ENCODE data around the gene DYRK3. TPM values are rescaled to one million over a fixed set of nuclear protein-coding genes. Genes with fewer than 3 reads are reported as not detected.

Gene DYRK3
- total and polyA plus RNA-seq, 2 of the 13 experiments (the other 11 are each of a cell fraction or from before 2014, with no cell fraction given) = 0.48 to 2.8 TPM

DNA sequence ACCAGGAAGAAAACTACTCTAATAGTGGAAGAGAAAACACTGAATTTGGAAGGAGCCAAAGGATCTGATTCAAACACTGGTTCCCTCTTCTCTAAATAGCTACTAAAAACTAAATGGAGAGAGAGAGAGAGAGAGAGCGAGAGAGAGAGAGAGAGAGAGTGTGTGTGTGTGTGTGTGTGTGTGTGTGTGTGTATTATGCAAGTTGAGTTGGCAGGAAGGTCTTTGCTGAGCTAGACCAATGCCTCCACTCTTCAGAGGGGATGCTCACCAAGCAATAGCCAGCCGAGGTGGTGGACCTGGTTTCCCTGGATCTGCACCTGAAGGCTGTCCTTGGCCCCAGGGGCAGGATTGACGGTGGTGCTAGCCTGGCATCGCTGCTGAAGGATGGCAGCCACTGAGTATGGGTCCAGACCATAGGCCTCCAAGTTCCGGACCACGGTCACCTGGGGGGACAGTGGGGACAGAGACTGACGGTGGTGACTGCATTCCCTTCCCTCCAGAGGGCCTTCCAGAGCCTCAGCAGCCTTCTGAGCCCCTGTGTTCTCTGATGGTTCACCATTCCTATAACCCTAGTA lies 41.9 kb upstream of the DYRK3 start:
- TF ChIP-seq ZNF891 (CRISPR knock-in tag; IDR thresholded peaks at IDR 0.05) (no peak), THAP11 (CRISPR knock-in tag; IDR thresholded peaks at IDR 0.05) (no peak)
- ATAC-seq = no peak
- H3K4me1 ChIP-seq (ENCODE audit: insufficient read depth, low read length) = no peaks in the 10 kb centered on the region
- no peaks in the 10 kb centered on the region for H4K20me1 ChIP-seq (ENCODE audit: insufficient read depth, low read length)
- WGBS (ENCODE audit: low lambda C conversion rate) = 96% methylated on average over 4 of the region's 7 CpGs
- no peak overlapping the region for H3K4me2 ChIP-seq (ENCODE audit: low read depth, low read length)
- DNase-seq (ENCODE audit: low spot score) = no peak
- no TSS peak for BruUV-seq (replicated peaks)
- no peak overlapping the region for H3K27ac ChIP-seq (ENCODE audit: extremely low read length, insufficient read depth, low read length)
- no peak for FAIRE-seq
- no peaks in the 10 kb centered on the region for H3K9me3 ChIP-seq (ENCODE audit: low read length)
- intact Hi-C loops (cut with micrococcal nuclease; ENCODE audit: unreplicated experiment) = no loop called here
- H3K79me2 ChIP-seq (ENCODE audit: insufficient read depth, low read length) = no peaks in the 10 kb centered on the region
- H3K4me3 ChIP-seq (replicated peaks in 1 of 3; ENCODE audit: insufficient read depth in 1 of 3, low read depth in 2 of 3, low read length in 3 of 3) = no peak overlapping the region
- in situ Hi-C loops (cut with HindIII; ENCODE audit: extremely low pct_ligation_motif_present, low pct_unique_long_range_greater_than_20kb) = no loop called here
- no peaks in the 10 kb centered on the region for H3K27me3 ChIP-seq (ENCODE audit: control insufficient read depth in 1 of 2, insufficient read depth in 2 of 2, low read length in 2 of 2)
- POLR2A ChIA-PET = no interaction called here
- H3K9ac ChIP-seq (ENCODE audit: insufficient read depth, low read depth, low read length) = no peak overlapping the region
- H2AFZ ChIP-seq (ENCODE audit: low read length) = no peak overlapping the region
- CTCF ChIA-PET (ENCODE audit: low intra/inter-chr PET ratio, low total read pairs) = no interaction called here
- H3K36me3 ChIP-seq (replicated peaks in 1 of 2; ENCODE audit: control insufficient read depth in 1 of 2, insufficient read depth in 2 of 2, low read length in 2 of 2) = peaks cover 24 to 79% of the 10 kb centered on the region in 2 experiments

DNA sequence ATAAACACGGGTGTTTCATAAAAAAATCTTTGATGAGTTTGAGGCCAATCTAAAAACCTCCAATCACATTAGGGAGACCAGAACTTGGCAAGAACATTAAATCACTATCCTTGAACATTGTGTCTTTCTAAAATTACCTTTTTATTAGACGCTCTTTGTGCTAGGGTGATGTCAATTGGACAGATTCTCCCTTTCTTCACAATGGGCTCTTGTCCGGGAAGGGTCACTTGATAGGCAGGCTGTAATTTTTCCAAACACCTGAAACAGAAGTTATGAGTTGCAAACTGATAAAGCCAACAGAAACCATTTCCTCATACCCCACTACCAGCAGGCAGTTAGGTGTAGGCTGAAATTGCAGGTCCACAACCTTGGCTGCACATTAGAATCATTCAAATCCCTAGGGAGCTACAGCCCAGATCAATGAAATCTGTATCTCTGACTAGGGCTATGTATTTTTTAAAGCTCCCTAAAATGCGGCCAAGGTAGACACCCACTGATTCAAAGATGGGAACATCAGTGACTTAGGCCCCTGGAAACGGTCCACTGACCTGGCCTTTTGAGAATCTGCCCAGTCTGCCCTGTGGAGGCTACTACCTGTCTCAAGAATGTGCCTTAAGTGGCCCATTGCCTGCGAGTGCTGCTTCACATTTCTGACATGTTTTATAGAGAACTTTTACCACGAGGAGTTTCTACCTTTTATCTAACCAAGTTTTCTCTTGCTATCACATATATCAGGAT lies 39.6 kb upstream of the DYRK3 start:
- H3K79me2 ChIP-seq (ENCODE audit: insufficient read depth, low read length) = no peaks in the 10 kb centered on the region
- no peaks in the 10 kb centered on the region for H4K20me1 ChIP-seq (ENCODE audit: insufficient read depth, low read length)
- BruUV-seq (replicated peaks) = no TSS peak
- ATAC-seq (no peak), FAIRE-seq (no peak), DNase-seq (ENCODE audit: low spot score) (no peak)
- H3K27ac ChIP-seq (ENCODE audit: extremely low read length, insufficient read depth, low read length) = no peak overlapping the region
- no peak overlapping the region for H2AFZ ChIP-seq (ENCODE audit: low read length)
- POLR2A ChIA-PET = no interaction called here
- no peak overlapping the region for H3K4me2 ChIP-seq (ENCODE audit: low read depth, low read length)
- no peak overlapping the region for H3K4me3 ChIP-seq (replicated peaks in 1 of 3; ENCODE audit: insufficient read depth in 1 of 3, low read depth in 2 of 3, low read length in 3 of 3)
- intact Hi-C loops (cut with micrococcal nuclease; ENCODE audit: unreplicated experiment) (no loop called here), in situ Hi-C loops (cut with HindIII; ENCODE audit: extremely low pct_ligation_motif_present, low pct_unique_long_range_greater_than_20kb) (no loop called here)
- CTCF ChIA-PET (ENCODE audit: low intra/inter-chr PET ratio, low total read pairs) = no interaction called here
- 97% methylated on average over 7 of the region's 7 CpGs for WGBS (ENCODE audit: low lambda C conversion rate)
- no peaks in the 10 kb centered on the region for H3K27me3 ChIP-seq (ENCODE audit: control insufficient read depth in 1 of 2, insufficient read depth in 2 of 2, low read length in 2 of 2)
- H3K4me1 ChIP-seq (ENCODE audit: insufficient read depth, low read length) = no peaks in the 10 kb centered on the region
- no peak overlapping the region for H3K9ac ChIP-seq (ENCODE audit: insufficient read depth, low read depth, low read length)
- H3K9me3 ChIP-seq (ENCODE audit: low read length) = no peaks in the 10 kb centered on the region
- peaks cover 31 to 86% of the 10 kb centered on the region in 2 experiments for H3K36me3 ChIP-seq (replicated peaks in 1 of 2; ENCODE audit: control insufficient read depth in 1 of 2, insufficient read depth in 2 of 2, low read length in 2 of 2)
- TF ChIP-seq RBM22 (optimal IDR thresholded peaks at IDR 0.05; ENCODE audit: low read length) (no peak), SOX13 (IDR thresholded peaks at IDR 0.05) (no peak), SOX13 (CRISPR knock-in tag; conservative IDR thresholded peaks at IDR 0.05 in 1 of 2, IDR thresholded peaks at IDR 0.05 in 1 of 2) (no peak), FLYWCH1 (CRISPR knock-in tag; IDR thresholded peaks at IDR 0.05) (no peak), SALL1 (CRISPR knock-in tag; IDR thresholded peaks at IDR 0.05) (no peak), ZNF12 (CRISPR knock-in tag; IDR thresholded peaks at IDR 0.05) (no peak), RORA (CRISPR knock-in tag; IDR thresholded peaks at IDR 0.05) (no peak), KLF16 (CRISPR knock-in tag; IDR thresholded peaks at IDR 0.05) (no peak), MEF2D (CRISPR knock-in tag; IDR thresholded peaks at IDR 0.05) (no peak), SYNCRIP (IDR thresholded peaks at IDR 0.05; ENCODE audit: insufficient read depth, low read depth, low read length) (no peak), MBD4 (IDR thresholded peaks at IDR 0.05; ENCODE audit: borderline replicate concordance, low read length) (no peak)
- TF ChIP-seq, protein P1, sequence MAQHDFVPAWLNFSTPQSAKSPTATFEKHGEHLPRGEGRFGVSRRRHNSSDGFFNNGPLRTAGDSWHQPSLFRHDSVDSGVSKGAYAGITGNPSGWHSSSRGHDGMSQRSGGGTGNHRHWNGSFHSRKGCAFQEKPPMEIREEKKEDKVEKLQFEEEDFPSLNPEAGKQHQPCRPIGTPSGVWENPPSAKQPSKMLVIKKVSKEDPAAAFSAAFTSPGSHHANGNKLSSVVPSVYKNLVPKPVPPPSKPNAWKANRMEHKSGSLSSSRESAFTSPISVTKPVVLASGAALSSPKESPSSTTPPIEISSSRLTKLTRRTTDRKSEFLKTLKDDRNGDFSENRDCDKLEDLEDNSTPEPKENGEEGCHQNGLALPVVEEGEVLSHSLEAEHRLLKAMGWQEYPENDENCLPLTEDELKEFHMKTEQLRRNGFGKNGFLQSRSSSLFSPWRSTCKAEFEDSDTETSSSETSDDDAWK (CRISPR knock-in tag; IDR thresholded peaks at IDR 0.05) = no peak
- TF ChIP-seq, protein P2, sequence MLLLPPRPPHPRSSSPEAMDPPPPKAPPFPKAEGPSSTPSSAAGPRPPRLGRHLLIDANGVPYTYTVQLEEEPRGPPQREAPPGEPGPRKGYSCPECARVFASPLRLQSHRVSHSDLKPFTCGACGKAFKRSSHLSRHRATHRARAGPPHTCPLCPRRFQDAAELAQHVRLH (CRISPR knock-in tag; IDR thresholded peaks at IDR 0.05; ENCODE audit: borderline replicate concordance, low read depth) = no peak
- TF ChIP-seq, protein P3, sequence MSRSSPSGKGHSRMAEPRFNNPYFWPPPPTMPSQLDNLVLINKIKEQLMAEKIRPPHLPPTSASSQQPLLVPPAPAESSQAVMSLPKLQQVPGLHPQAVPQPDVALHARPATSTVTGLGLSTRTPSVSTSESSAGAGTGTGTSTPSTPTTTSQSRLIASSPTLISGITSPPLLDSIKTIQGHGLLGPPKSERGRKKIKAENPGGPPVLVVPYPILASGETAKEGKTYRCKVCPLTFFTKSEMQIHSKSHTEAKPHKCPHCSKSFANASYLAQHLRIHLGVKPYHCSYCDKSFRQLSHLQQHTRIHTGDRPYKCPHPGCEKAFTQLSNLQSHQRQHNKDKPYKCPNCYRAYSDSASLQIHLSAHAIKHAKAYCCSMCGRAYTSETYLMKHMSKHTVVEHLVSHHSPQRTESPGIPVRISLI (CRISPR knock-in tag; IDR thresholded peaks at IDR 0.05; ENCODE audit: borderline replicate concordance) = no peak
